HG03139 (cell line): ENCODE measurements around the gene LTBP1.

Source experiments
- ATAC-seq: cut with Tn5 transposase; IDR thresholded peaks from one replicate; pipeline ENCODE4 v1.9.1; 2021; ENCODE audit not compliant: unreplicated experiment

The LTBP1 gene

DNA sequence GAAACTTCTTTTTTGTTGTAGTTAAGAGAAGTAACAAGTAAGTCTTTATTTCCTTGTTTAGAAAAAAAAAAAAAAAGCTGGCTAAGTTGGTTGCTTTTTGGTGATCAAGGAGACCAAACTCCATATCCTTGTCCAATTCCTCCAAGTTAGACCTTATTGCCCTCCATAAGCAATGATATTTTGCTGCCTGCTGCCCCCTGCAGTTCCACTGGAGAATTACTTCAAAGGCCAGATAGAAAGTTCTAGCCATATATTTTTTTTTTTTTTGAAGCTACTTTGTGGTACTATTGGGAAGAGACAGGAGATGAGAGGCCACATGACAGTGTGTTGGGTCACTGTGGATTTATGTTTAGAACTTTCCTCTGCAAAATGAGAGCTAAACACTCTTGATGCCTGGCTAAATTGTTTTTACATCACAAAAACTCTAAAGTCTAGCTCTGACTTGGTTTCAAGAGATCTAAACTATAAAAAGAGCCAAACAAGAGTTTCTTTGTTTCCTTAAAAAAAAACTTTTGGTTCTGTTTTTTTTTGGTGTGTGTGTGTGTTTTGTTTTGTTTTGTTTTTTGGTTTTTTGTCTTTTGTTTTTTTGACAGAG is 449.0 kb downstream of the LTBP1 start:
- no peak for ATAC-seq

DNA sequence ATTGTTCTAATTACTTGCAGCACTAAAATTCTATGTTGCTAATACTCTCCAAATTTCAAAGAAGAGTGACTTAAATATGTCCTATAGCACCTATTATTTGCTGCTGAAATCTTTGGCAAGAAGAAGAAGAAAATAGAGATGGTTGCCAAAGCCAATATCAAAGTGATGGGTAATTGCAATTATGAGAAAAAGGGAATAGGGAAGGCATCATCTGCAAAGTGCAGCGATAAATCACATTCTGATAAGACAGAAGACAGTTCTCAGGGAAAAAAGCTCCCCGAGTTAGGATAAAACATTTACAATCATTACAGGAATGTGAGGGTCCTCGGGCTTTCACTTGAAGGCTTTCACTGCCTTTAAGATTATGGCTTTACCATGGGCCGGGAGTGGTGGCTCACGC is 457.6 kb downstream of the LTBP1 start:
- ATAC-seq, result no peak

GRCh38 chr2:33406622-33407021 is 459.9 kb downstream of the LTBP1 start:
- ATAC-seq, result no peak

GRCh38 chr2:33408109-33408508 is 461.4 kb downstream of the LTBP1 start:
- ATAC-seq, result no peak

GRCh38 chr2:33409417-33409955 is 462.7 kb downstream of the LTBP1 start:
- no peak for ATAC-seq

DNA sequence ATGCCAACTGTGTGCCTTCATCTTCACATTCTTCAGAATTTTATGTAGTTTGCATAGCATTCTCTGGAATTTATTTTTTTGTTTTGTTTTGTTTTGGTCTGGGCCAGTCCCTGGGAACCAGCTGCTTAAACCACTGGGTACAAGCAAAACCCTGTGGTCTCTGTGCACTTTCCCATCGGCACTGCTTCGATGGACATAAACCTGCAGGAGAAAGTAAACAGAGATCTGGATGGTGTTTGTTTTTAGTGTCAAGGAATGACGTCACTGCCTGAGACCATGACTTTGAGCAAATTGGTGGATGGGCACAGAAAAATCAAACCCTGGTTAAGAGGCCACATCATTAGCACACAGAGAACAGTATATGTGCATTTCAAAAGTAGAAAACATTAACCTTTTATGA is 465.0 kb downstream of the LTBP1 start:
- ATAC-seq, result no peak

DNA sequence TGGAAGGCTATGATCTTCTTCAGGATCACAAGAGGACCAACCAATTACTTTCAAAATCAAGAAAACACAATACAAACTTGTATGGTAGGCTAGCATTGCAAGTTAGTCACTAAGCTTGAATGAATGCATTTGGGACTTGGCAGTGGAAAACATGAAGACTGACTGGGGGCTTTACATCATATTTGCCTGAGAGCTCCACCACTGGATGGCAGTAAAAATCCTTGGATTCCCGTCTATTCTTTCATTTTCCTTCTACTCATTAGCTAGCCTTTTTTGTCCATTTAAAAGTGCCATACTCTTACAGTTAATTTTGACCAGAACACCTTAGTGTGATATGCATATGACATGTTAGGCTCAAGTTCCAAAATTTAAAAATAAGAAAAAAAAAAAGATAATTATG is 466.2 kb downstream of the LTBP1 start:
- ATAC-seq, result no peak

DNA sequence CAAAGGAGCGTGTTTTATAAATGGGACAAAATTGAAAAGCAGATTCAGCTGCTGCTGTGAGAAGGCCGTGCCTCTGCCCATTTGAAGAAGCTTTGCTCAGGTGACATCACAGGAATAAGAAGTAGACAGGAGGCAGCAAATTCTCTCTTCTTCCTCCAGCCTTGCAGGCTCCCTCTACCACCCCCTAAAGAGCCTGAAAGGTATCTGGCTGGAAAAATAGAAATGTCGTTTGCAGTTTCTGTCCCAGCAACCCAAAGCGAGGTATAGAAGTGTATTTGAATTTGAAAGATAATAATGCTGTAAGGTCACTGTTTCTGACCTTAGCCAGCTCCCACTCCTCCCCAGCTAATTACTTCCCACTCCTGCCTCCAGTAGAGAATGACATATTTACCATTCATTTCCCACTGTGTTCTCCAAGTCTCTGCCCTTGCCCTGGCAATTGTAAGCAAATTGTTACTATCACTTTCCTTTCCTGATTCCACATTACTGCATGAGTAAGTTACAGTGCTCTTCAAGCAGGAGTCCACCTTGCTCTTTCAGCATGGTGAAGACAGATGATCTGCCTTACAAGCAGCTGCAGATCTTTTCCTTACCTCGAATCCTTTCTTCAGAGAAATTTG is 472.9 kb downstream of the LTBP1 start:
- ATAC-seq, result no peak

GRCh38 chr2:33420726-33421125 is 474.0 kb downstream of the LTBP1 start:
- ATAC-seq, result no peak

DNA sequence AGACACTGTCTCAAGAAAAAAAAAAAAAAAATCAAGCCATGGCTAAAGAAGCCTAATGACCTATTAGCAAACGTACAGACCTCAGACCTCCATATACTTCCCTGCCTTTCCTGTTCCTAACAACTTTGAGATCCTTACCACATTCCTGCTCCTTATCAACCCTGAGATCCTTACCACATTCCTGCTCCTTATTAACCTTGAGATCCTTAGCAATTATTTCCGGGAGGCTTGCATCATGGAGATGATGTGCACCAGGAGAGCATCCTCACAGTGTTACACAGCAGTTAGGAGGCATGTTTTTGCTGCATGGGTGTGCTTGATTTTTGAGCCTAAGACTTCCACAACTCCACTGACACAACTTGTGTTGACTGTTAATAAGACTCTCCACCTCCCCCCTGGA is 475.1 kb downstream of the LTBP1 start:
- no peak for ATAC-seq

GRCh38 chr2:33425161-33425560 is 478.4 kb downstream of the LTBP1 start:
- no peak for ATAC-seq

GRCh38 chr2:33425586-33426031 is 478.9 kb downstream of the LTBP1 start:
- no peak for ATAC-seq

DNA sequence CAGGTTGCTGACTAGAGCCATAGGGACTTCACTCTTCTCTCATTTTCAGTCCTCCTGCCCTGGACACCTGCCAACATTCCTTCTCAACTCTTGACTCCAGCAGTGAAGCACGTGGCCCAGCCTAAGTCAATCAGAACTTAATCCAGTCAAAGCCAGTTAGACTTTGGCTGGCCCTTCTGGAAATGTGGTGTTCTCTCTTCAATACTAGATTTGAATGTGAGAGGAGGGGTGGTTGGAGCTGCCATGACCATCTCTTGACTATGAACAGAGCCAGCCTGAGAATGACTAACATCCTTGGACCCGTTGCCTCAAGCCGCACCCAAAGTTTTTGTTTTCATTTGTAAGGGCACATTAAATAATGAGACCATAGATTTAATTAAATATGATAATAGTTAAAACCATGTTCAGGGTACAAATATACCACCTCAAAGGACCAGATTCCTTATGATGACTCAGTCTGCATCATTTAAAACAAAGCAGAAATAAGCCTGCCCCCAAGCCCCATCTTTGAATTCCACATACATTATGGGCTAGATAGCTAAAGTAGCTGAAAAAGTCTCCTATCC is 480.0 kb downstream of the LTBP1 start:
- ATAC-seq, result no peak

- no peak for ATAC-seq
Measured at GRCh38 chr2:33430077-33430476, 483.3 kb downstream of the LTBP1 start.

DNA sequence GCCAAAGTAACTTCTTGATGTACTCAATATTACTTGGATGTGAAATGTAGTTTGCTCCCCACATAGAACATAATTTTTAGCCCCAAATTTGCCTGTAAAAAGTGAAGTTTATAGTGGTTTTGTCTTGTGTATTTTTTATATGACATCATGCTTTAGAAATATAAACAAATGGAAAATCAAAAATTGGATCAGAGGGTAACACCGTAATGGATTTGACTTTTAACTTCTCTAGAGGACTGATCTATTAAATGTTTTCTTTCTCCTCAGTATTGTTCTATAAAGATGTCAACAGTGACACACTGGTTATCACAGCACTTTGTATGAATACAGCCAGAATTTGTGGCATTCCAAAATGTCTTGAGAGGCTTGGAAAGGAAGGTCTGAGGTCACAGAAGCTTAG is 484.1 kb downstream of the LTBP1 start:
- no peak for ATAC-seq

DNA sequence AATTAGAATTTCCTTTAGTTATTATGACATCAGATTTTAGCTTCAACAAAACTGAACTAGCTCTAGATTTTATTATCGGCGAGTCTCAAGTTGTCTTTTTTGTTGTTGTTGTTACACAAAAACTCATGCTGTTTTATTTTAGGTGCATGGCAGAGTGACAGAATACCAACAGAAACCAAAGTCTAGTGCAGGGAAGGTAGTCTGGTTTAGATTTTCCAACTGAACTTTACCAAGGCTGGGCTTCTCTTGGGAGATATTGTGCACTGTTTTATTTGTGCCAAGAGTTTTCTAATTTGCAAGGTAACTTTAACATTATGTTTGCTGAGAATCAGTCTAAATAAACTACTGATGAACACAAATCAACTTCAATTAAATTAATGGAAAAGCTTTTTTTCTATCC is 486.1 kb downstream of the LTBP1 start:
- no peak for ATAC-seq

DNA sequence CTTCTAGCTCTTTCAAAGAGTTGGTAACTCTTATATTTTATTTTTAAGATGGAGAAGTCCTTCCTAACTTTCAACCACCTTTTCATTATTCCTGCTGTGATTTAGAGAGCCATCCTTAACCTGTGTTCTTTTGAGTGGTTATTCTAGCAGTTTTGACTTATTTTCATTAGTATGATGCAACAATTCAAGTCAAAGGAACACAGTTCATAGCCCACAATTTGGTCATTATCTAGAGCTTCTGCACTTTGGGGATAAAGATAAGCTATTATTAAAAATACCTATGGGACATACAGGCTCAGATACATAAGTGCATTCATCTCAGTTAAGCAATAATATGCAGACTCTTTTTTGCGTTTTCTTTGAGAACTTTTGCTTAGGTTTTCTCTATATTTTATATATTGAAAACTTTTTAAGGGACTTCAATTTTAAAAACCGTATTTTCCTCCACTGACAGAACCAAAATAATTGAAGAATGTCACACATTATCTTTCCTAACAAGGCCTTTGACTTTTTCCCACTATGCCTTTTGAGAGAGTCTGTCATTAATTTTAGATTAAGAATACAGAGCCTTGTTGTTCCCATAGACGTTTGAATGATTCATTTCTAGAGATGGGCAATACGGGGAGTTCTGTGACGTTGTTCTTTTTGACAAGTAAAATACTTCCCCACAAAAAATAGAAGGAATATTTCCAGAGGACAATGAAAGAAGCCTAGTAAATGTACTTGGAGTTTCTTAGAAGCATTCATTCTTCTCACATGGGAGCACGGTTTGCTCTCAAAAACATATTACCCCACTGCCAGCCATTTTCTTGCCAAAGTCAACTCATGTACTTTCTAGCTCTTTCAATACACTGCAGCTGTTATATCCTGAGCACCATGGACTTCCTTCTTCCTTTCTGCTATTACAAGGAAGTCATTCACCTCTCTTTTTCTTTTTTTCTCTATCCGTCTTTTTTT is 486.8 kb downstream of the LTBP1 start:
- ATAC-seq, result no peak

DNA sequence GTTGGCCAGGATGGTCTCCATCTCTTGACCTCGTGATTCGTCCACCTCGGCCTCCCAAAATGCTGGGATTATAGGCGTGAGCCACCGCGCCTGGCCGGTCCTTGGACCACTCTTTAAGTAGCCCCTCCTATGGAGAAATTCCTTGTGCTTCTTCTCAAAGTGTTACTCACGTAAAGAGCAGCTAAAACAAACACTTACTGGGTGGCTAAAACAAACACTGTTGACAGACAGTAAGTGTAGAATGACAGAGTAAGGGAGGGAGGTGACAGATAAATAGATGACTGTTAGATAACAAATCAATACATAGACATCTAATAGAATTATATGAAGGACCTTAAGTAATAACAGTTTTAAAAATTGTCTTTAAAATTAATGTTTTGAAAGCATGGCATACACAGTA is 488.8 kb downstream of the LTBP1 start:
- ATAC-seq, result no peak

DNA sequence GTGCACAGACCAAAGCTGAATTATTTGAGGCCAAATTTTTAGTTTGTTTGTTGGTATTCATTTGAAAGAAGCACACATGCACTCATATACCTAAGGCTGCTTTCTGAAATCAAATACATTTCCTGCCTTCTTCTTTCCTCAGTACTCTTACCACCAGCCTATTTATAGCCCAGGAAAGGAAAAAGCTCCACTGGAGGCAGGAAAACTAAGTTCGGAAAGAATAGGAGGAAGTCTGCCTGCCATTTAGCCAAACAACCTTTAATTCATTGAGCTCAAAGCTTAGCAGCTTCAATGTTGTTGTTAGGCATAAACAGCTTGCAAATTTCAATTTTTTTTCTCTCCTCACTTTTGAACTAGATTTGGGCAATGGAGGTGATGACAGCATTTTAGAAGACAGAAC is 489.3 kb downstream of the LTBP1 start:
- ATAC-seq, result no peak

DNA sequence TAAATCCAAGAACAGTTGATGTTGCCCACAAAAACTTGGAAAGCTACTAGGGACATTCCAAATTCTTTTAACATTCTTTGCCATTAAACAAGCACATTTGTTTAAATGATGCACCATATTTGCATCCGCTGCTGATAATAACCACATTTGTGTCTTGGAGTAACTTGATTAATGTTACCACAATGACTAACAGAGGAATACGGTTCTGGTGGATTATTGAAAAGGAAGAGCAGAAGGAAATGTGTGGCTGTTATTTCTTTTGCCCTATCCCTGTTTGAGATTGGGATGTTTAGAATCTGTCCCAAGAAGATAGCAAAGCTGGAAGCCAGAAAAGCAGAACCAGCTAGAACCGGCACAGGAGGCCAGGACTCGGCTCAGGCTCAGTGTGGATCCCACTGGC is 490.5 kb downstream of the LTBP1 start:
- ATAC-seq, result no peak

DNA sequence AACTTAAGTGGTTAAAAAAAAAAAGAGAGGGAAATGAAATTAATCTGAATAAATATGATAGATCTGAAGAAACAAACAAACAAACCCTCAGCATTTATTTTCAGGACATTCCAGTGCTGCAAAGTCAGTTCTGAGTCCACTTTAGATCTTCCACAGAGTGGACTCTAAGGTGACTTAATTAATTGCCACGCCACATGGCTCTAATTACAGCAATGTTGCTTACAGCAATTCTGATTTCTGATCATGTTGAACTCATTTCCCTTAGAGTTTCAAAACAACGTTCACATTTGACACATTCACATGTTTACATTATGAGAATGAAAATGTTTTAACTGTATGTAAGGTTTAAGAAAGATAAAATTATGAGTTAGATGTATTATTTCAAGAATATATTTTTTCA is 491.1 kb downstream of the LTBP1 start:
- no peak for ATAC-seq
